Ishikawa (cell line): Measurements from ENCODE around the gene ARL4D.

Experiments used
- CEBPB ChIP-seq: IDR thresholded peaks from 2 replicates; pipeline ENCODE4 v1.6.1; 2012
- CREB1 ChIP-seq: IDR thresholded peaks from 2 replicates; pipeline ENCODE4 v1.6.1; 2012; ENCODE audit warnings: low read depth
- EGR1 ChIP-seq: IDR thresholded peaks from 2 replicates; pipeline ENCODE4 v1.6.1; 2012
- EP300 ChIP-seq: IDR thresholded peaks from 2 replicates; pipeline ENCODE4 v1.6.1; 2012; ENCODE audit warnings: borderline replicate concordance
- FOXM1 ChIP-seq: IDR thresholded peaks from 2 replicates; pipeline ENCODE4 v1.6.1; 2012; ENCODE audit warnings: low read depth, borderline replicate concordance
- NFIC ChIP-seq: IDR thresholded peaks from 2 replicates; pipeline ENCODE4 v1.6.1; 2012
- RAD21 ChIP-seq: IDR thresholded peaks from 2 replicates; pipeline ENCODE4 v1.6.1; 2012; ENCODE audit warnings: low read depth
- REST ChIP-seq: IDR thresholded peaks from 2 replicates; pipeline ENCODE4 v1.6.1; 2012; ENCODE audit warnings: low read depth, mild to moderate bottlenecking
- TAF1 ChIP-seq: IDR thresholded peaks from 2 replicates; pipeline ENCODE4 v1.6.1; 2012; ENCODE audit warnings: low read depth, mild to moderate bottlenecking
- TCF12 ChIP-seq: IDR thresholded peaks from 2 replicates; pipeline ENCODE4 v1.6.1; 2012; ENCODE audit warnings: low read depth
- TEAD4 ChIP-seq: IDR thresholded peaks from 2 replicates; pipeline ENCODE4 v1.6.1; 2012
- USF1 ChIP-seq: IDR thresholded peaks from 2 replicates; pipeline ENCODE4 v1.6.1; 2012
- YY1 ChIP-seq: IDR thresholded peaks from 2 replicates; pipeline ENCODE4 v1.6.1; 2012; ENCODE audit warnings: low read depth
- ZBTB7A ChIP-seq: IDR thresholded peaks from 2 replicates; pipeline ENCODE4 v1.6.1; 2012; ENCODE audit warnings: low read depth
- TF ChIP-seq, protein P1 (sequence below): IDR thresholded peaks from 2 replicates; pipeline ENCODE4 v1.6.1; 2012

ARL4D gene, protein sequence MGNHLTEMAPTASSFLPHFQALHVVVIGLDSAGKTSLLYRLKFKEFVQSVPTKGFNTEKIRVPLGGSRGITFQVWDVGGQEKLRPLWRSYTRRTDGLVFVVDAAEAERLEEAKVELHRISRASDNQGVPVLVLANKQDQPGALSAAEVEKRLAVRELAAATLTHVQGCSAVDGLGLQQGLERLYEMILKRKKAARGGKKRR

GRCh38 chr17:43398724-43399595 lies at the start of gene ARL4D:
Gene ARL4D (plus strand): TSS chr17:43398993. CDS start chr17:43399733, 740 bp downstream.
- no peak for TF ChIP-seq RAD21
- TF ChIP-seq CEBPB, result 0 out of 2 replicates have a peak, but pooled peaks have one; percentile 10
- TF ChIP-seq, protein P1, sequence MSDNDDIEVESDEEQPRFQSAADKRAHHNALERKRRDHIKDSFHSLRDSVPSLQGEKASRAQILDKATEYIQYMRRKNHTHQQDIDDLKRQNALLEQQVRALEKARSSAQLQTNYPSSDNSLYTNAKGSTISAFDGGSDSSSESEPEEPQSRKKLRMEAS, result peak; percentile 38; the same call in 1 of the 2 replicates
- peak; percentile 46; the same call in 1 of the 2 replicates for TF ChIP-seq FOXM1
- peak; percentile 99 for TF ChIP-seq ZBTB7A
- TF ChIP-seq EP300, result peak; percentile 30; the same call in 1 of the 2 replicates
- no peak for TF ChIP-seq NFIC
- TF ChIP-seq USF1, result peak; percentile 26; the same call in 1 of the 2 replicates
- no peak for TF ChIP-seq YY1
- peak; percentile 13; the same call in 1 of the 2 replicates for TF ChIP-seq TEAD4
- no peak for TF ChIP-seq REST
- peak; percentile 70 for TF ChIP-seq CREB1
- TF ChIP-seq TAF1, result peak; percentile 93
- TF ChIP-seq TCF12, result no peak
- TF ChIP-seq EGR1, result no peak

DNA sequence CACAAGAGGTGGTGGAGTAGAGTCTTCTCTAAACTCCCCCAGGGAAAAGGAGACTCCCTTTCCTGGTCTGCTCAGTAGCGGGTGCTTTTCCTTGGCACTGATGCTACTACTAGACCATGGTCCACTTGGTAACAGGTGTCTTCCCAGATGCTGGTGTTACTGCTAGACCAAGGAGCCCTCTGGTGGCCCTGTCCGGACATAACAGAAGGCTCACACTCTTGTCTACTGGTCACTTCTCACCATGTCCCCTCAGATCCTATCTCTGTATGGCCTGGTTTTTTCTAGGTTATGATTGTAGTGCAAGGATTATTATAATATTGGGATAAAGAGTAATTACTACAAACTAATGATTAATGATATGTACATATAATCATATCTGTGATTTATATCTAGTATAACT lies 49.7 kb upstream of the ARL4D start:
- TF ChIP-seq EP300, result no peak
- no peak for TF ChIP-seq TAF1
- no peak for TF ChIP-seq CREB1
- no peak for TF ChIP-seq USF1
- TF ChIP-seq CEBPB, result no peak
- TF ChIP-seq TEAD4, result no peak
- no peak for TF ChIP-seq EGR1
- TF ChIP-seq, protein P1, result no peak
- TF ChIP-seq TCF12, result no peak
- no peak for TF ChIP-seq ZBTB7A
- no peak for TF ChIP-seq NFIC
- TF ChIP-seq FOXM1, result no peak
- no peak for TF ChIP-seq RAD21
- no peak for TF ChIP-seq YY1
- TF ChIP-seq REST, result no peak

GRCh38 chr17:43350888-43351361 lies 47.9 kb upstream of the ARL4D start:
- no peak for TF ChIP-seq REST
- TF ChIP-seq EP300, result no peak
- TF ChIP-seq CREB1, result no peak
- no peak for TF ChIP-seq CEBPB
- TF ChIP-seq ZBTB7A, result no peak
- TF ChIP-seq NFIC, result no peak
- TF ChIP-seq TEAD4, result no peak
- no peak for TF ChIP-seq FOXM1
- TF ChIP-seq, protein P1, result no peak
- TF ChIP-seq TCF12, result no peak
- TF ChIP-seq YY1, result no peak
- no peak for TF ChIP-seq TAF1
- no peak for TF ChIP-seq USF1
- no peak for TF ChIP-seq RAD21
